ENCODE results near the gene MESP2.
A peak's percentile ranks its signal among the peaks of the same experiment; 100 is the strongest.

The MESP2 gene

GRCh38 chr15:89802986-89803824 is 27.1 kb downstream of the MESP2 start:
- DNase-seq: no peak

GRCh38 chr15:89803941-89804800 is 28.0 kb downstream of the MESP2 start:
- no peak for DNase-seq

GRCh38 chr15:89805241-89806209 is 29.4 kb downstream of the MESP2 start:
- DNase-seq: no peak

GRCh38 chr15:89806210-89806558 is 30.1 kb downstream of the MESP2 start:
- DNase-seq: no peak

- DNase-seq: no peak
These were observed 30.7 kb downstream of the MESP2 start for GRCh38 chr15:89806559-89807550.

GRCh38 chr15:89807689-89808088 is 31.6 kb downstream of the MESP2 start:
- no peak for DNase-seq

- no peak for DNase-seq
These were observed 32.2 kb downstream of the MESP2 start for GRCh38 chr15:89808160-89808870.

GRCh38 chr15:89809093-89809786 is 33.1 kb downstream of the MESP2 start:
- no peak for DNase-seq

- no peak for DNase-seq
These were observed 33.6 kb downstream of the MESP2 start for GRCh38 chr15:89809787-89810148.

- DNase-seq: no peak
These were observed 34.7 kb downstream of the MESP2 start for GRCh38 chr15:89810837-89811236.

- no peak for DNase-seq
These were observed 36.1 kb downstream of the MESP2 start for GRCh38 chr15:89812011-89812846.

GRCh38 chr15:89812847-89813320 is 36.8 kb downstream of the MESP2 start:
- DNase-seq: no peak

- DNase-seq: no peak
These were observed 37.4 kb downstream of the MESP2 start for GRCh38 chr15:89813381-89814111.

- DNase-seq: peak; percentile 33 to 40
These were observed 38.1 kb downstream of the MESP2 start for GRCh38 chr15:89814112-89814742.

- no peak for DNase-seq
These were observed 39.6 kb downstream of the MESP2 start for GRCh38 chr15:89815769-89816168.

GRCh38 chr15:89817701-89818280 is 41.7 kb downstream of the MESP2 start:
- DNase-seq: no peak

GRCh38 chr15:89818287-89818686 is 42.2 kb downstream of the MESP2 start:
- no peak for DNase-seq
